Measurements from ENCODE around the gene HS6ST2.

DNA sequence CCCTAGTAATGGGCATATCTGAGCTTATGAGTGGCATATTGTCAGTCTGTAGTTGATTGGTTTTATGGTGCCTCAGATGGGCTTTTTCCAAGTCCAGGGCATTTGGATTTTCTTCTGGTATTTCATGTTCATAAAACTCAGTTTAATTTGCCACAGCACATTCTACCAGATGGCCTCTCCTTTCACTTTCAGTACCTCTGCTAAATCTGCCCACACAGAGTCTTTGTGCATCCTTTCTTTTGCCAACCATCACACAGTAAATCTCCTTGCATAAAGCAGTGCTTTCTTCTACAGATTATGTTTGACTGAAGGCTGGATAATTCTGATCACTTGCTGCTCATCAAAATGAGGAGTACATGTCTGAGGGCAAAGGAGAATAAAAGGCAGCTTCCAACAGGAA lies 98.2 kb downstream of the HS6ST2 start:
- TF ChIP-seq, protein P1, sequence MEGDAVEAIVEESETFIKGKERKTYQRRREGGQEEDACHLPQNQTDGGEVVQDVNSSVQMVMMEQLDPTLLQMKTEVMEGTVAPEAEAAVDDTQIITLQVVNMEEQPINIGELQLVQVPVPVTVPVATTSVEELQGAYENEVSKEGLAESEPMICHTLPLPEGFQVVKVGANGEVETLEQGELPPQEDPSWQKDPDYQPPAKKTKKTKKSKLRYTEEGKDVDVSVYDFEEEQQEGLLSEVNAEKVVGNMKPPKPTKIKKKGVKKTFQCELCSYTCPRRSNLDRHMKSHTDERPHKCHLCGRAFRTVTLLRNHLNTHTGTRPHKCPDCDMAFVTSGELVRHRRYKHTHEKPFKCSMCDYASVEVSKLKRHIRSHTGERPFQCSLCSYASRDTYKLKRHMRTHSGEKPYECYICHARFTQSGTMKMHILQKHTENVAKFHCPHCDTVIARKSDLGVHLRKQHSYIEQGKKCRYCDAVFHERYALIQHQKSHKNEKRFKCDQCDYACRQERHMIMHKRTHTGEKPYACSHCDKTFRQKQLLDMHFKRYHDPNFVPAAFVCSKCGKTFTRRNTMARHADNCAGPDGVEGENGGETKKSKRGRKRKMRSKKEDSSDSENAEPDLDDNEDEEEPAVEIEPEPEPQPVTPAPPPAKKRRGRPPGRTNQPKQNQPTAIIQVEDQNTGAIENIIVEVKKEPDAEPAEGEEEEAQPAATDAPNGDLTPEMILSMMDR (IDR thresholded peaks at IDR 0.05; ENCODE audit: low read depth, low read length, poor library complexity, severe bottlenecking) = no peak
- no peak for TF ChIP-seq EZH2phosphoT487 (IDR thresholded peaks at IDR 0.05; ENCODE audit: borderline replicate concordance, low read length)

Data from DOHH2 (cell line).